ENCODE measurements around the gene BMAL1. TPM values are rescaled to one million over a fixed set of nuclear protein-coding genes. Genes with fewer than 3 reads are reported as not detected.

Gene BMAL1
- polyA plus RNA-seq, 4 donors, result 10.6 to 13.7 (median 11.5) TPM

DNA sequence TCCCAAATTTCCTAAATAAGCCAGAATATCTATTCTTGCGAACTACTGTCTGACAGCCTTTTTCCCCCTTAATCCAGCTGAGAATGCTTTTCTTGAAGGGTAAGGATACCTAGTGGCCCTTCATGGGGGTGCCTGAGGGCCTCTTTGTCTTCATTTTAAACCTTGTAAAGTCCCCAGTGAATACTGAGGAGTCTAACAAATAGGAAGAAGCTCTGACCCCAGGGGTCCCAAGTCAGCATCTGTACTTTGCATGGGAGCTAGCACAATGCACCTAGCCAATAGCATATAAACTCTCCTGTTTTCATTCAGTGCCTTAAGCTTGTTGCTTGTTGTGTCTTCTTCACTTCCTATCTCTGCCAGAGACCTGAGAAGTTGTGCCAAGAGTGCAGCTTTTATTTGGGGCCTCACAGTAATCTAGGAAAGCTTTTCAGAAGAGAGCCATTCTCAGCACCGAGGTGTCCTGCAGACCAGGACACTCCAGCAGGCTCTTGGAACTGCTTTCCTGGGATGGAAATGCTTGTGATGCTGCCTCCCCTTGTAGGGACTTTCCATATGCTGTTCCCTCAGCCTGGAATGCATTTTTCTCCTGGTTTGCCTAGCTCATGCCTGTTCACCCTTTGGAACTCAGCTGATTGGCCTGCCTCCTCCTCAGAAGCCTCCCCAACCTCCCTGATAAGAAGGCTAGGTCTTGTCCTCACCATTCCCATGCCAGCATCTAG is 37.2 kb downstream of the BMAL1 start:
- no peak for DNase-seq (ENCODE audit: low read depth in 4 of 4, low spot score in 3 of 4)

DNA sequence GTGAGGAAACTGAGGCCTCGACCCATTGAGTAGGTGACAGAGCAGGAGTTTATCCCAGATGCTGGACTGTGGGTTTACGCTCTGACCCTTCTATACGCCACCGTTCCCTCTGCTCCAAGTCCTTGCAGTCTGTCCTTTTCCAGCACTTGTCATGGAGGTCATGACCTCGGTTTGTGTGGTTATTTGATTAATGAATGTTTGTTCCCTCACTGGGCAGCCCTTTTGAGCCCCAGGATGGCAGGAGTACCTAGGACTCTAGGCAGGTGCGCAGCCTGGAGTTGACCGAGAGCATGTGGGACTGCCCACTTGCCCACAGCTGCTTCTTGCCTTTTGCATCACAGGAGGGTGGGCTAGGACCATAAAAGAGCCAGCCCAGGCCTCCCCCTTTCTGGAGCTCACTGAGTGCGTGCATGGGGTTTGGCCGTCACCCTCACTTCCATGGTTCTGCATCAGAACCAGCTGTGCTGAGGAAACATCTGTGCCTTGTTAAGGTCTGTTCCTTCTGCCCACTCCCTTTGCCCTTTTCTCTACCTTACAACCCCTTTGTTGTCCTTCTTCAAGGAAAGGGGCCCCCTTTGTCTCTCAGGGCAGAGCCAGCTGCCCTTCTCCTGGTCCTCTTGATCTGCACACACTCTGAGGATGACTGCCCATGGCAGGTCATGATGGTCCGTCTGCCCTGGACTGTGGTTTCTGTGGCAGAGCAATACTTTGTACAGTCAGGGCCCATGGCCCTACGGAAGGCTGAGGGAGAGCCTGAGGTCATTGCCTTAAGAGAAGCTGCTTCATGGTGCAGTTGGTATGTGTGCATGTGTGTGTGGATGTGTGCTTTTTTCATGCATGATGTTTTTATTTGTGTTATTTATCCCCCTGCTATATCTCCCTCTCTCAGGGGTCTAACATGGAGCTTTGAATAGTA is 38.2 kb downstream of the BMAL1 start:
- no peak for DNase-seq (ENCODE audit: low read depth in 4 of 4, low spot score in 3 of 4)

DNA sequence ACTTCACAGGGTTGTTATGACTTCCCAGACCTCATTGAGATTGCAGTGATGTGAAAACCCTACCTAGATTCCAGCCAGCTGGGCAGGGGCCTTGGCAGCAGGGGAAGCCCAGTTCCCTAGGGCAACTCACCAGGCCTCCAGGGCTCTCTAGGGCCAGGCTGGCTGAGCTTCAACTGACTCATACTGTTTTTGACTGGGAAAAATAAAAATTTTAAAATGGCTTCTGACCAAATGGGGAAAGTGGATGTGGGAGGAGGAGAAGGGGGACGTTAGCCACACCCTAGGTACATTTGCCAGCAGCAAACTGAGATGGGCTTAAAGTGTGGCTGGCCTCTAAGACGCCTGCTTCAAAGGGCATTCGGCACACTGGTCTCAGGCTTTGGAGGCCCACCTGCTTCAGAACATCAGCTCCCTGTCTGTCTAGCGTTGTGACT is 39.0 kb downstream of the BMAL1 start:
- DNase-seq (ENCODE audit: low read depth in 4 of 4, low spot score in 3 of 4), result no peak

DNA sequence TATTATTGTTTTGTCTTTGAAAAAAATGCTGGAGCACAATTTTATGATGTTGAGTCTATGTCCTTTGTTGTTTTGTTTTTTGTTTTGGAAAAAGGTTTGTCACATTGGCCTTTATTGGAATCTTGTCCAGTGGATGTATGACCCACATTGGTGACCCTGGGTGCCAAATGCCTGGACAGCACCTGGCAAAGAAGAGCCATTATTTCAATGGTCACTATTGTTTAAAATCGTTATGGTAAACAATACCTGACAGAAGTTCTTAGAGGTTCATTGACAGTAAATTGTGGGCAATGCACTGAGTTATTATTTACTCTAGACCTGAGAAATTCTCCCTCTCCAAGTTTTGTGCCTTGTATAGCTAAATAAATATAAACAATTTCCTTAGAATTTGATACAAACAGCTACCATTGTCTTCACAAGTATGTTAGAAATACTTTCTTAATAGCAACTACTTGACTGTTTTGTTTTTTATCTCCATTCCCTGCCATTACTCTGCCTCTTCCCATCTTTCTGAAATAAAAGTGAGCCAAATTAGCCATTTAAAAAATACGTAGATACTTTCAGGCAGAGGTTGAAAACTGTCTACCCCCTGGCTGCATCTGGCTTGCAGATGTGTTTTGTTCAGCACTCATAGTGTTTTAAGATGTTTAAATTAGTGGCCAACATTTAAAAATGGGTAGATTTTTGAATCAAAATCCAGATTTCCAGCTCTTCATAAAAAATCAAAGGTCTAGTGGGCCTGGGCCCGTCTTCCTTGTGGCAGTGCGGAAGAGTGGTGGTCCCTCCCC is 39.9 kb downstream of the BMAL1 start:
- DNase-seq (ENCODE audit: low read depth in 4 of 4, low spot score in 3 of 4), result no peak

DNA sequence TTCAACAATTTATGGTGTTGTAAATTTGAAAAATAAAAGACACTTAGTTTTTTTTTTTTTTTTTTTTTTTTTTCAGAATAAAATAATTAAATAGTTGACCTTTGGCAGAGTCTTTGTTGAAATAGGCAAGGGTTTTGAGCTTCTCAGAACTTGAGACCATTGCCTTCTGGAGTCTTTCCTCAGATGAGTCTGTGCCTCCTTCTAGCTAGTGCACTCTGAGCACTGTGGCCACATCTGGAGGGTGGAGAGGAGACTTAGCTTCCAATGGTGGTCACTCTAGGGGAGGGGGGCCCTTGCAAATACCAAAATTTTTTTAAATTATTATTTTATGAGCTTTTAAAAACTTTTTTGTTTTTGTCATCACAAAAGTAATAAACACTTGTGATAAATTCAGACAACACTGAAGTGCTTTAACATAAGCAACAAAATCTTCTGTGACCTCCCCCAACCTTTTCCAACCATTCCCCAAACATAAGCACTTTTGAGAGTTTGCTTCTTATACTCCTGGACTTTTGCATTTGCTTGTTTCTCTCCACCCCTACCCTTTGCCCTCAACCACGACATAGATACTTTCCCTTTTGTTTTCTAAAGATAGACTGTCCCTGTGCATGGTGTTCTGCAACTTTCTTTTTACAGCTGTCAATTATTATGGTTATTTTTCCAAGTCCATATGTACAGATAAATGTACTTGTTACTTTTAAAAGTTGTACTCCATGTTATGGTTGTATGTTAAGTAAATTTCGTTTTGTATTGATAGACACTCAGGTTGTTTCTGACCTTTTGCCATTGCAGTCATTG is 41.1 kb downstream of the BMAL1 start:
- no peak for DNase-seq (ENCODE audit: low read depth in 4 of 4, low spot score in 3 of 4)

DNA sequence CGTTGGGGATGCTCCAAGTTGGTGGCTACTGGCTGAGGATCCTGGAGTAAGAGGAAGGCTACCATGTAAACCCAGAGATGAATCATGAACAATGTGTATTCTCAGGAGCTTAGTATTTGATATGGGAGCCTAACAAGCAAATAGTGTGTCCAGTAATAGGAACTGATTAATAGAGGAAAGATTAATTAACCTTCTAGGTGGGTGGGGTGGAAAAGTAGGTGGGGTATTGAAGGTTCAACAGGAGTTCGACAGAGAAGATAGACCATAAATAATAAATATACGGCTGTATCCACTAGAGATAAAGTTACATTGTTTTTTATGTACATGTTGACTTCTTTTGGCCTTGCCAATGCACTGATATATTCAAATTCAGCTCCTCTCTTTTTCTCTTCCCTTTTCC is 43.1 kb downstream of the BMAL1 start:
- no peak for DNase-seq (ENCODE audit: low read depth in 4 of 4, low spot score in 3 of 4)

DNA sequence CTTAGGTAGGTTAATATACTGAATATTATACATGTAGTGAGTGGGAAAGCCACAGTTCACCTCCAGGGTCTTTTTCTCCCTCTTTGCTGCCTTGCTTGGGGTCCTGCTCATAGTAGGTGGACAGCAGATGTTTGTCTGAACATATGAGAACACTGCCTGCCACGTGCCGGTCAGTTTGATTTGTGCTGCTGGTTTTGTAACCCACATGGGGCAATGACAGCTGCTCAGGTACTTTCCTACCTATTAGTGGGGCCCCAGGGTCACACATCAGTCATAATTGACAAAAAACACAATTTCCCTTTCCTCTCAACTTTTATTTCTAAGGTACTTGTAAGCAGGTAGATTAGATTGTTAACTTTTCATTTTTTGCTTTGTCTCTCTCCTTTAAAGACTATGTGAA is 43.8 kb downstream of the BMAL1 start:
- no peak for DNase-seq (ENCODE audit: low read depth in 4 of 4, low spot score in 3 of 4)

DNA sequence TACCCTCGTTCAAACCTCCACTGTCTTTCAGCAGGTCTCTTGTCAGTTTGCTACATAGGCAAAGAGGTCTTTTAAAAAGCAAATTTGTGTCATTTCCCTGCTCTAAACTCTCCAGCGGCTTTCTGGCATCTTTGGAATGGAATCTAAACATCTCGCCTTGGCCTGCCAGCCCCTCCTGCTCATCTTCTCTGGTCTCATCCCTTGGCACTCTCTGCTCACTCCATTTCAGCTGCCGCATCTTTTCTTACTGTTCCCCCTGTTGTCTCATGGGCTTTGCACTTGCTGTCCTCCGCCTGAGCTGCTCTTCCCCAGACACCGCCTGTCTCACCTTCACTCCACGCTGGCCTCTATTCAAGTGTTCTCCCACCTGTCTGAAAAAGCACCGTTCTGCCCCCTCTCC is 46.6 kb downstream of the BMAL1 start:
- DNase-seq (ENCODE audit: low read depth in 4 of 4, low spot score in 3 of 4), result no peak

DNA sequence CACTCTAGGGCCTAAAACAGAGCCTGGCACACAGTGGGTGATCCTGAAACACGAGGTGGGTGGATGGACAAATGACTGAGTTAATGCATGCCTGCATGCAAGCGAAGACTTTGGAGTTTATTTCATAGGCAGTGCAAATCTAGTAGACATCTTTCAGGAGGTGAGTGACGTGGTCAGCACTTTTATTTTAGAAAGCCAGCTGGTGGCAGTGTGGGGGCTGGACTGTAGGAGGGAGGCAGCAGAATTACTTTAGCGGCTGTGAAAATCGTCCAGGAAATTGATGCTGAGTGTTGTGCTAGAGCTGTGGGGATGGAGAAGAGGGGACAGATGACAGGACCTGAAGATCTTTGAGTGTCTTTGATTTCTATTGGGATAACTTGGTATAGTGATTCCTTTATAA is 47.1 kb downstream of the BMAL1 start:
- DNase-seq (ENCODE audit: low read depth in 4 of 4, low spot score in 3 of 4), result peak in 1 of 4 donors; percentile 12

DNA sequence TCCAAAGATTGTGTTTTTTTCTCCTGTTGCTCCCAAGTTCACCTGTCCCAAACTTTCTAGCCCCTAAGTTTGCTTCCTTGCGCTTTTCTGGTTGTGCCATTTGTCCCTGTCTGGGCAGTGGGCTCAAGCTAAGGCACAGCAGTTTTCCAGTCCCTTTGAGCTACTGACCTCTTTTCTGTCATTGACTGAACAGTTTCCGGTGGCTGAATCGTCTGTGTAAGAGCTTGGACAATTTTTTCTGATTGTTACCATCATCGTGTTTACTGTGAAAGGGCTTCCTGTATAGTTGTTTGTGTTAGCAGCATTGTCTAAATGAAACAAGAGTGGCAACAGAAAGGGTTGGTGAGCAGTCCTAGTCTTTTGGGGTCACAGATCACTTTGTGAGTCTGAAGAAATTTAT is 49.8 kb downstream of the BMAL1 start:
- no peak for DNase-seq (ENCODE audit: low read depth in 4 of 4, low spot score in 3 of 4)

DNA sequence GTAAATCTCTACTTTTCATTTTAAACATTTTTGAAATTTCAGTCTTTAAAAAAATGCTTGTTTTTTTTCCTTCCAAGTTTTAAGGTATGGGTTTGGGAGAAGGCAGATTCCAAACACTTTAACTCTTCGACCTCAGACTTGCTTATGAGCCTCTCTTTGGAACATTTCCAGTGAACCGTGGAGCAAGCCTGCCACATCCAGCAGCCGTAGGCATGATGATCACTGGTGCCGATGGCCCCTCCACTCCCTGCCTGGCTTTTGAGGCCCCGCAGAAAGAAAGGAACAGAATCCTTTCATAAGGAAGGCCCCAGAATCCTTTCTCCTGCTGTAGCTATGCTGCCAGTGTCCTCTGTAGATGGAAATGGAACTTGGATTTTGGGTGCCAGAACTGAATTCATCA is 50.7 kb downstream of the BMAL1 start:
- peak in 1 of 4 donors; percentile 10 for DNase-seq (ENCODE audit: low read depth in 4 of 4, low spot score in 3 of 4)

DNA sequence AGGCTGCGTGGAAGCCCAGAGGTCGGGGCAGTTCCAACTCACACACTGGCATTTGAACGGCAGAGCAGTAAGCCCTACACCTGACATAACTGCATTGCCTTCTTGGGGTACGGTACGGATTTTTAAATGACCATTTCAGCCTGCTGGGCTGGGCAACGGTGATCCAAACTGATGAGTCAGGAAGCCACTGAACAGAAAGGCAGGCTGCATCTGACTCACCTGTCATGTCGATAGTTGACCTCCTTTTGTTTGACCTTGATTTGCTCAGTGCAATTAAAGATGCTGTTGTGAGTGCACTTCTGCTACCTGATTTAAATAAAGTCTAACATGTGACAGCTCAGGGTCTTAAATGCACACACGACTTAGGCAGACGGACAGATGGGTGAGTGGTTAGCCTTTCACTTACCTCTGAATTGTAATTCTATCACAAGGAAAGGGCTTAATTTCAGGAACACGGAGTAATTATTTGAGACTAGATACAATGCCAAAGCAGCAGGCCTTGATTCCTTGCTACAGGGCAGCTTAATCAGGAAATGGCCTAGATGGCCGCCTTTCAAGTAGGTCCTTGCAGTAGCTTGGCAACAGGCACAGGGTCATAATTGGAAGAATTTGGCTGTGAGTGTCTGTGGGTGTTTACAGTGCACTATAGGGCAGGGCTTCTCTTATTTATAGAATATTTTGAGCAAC is 52.2 kb downstream of the BMAL1 start:
- DNase-seq (ENCODE audit: low read depth in 4 of 4, low spot score in 3 of 4), result no peak

DNA sequence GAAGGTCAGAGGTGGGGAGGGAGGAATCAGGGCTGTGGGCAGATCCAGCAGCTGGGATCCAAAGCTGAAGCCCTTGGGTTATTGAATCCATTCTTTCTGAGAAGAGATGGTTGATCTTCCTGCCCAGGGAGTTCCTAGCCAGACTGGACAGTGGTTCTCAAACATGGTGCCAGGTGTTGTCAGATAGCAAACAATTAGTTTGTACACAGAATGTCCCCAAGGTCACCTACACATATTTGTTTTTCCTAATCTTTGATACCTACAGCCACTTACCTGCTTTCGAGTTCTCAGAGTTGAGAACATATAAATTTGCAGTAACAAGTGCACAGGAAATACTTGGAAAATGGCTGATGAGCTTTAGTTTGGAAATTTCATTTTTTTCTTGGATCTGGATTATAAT is 54.5 kb downstream of the BMAL1 start:
- no peak for DNase-seq (ENCODE audit: low read depth in 4 of 4, low spot score in 3 of 4)

DNA sequence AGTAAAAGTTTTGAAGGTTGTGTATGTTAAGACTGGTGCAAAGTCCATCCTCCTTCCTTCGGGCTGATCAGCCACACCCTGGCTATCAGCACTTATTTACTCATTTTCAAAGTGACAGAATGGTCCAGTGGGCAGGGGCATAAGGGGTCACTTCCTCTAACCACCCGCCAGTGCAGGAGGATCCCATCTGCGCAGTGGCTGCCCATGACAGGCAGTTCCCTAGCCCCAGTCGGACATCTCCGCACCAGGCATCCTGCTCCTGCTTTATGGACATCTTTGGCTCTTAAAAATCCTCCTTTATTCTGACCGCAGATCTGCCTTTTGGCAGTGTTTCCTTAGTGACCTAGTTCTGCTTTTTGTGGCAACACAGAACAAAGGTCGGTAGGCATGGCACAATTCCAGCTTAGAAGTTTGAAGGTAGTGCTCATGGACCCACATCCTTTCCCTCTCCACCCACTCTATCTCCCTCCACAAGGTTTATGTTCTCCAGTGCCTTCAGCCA is 55.9 kb downstream of the BMAL1 start:
- no peak for DNase-seq (ENCODE audit: low read depth in 4 of 4, low spot score in 3 of 4)

DNA sequence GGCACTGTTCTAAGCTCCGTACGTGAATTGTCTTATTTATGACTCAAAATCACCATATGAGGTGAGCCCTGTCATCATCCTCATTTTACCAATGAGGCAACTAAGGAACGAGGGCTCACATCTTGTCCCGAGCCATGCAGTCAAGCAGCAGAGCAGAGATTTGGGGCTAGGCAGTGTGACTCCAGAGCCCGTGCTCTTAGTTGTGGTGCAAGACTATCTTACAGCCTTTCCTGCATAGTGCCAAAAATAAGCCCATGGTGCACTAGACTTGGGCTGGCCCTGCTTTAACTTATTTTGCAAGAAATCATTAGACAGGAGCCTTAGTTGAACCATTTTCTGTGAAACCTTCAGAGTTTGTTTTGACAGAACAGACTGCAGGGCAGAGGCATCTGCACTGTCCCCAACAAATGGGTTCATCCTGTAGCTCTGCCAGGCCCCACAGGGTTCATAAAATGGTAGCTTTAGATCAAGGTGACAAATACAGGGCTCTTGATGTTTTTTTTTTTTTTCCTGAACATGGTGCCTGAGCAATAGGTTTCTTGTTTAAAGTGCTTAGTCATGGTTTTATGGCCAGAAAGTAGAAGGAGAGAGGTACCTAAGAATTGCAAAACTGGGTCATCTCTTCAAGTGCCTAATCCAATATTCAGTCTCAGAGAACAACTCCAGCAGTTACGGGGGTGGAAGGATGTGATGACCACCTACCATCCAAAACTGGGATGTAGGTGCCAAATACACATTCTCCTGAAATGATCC is 56.6 kb downstream of the BMAL1 start:
- no peak for DNase-seq (ENCODE audit: low read depth in 4 of 4, low spot score in 3 of 4)

DNA sequence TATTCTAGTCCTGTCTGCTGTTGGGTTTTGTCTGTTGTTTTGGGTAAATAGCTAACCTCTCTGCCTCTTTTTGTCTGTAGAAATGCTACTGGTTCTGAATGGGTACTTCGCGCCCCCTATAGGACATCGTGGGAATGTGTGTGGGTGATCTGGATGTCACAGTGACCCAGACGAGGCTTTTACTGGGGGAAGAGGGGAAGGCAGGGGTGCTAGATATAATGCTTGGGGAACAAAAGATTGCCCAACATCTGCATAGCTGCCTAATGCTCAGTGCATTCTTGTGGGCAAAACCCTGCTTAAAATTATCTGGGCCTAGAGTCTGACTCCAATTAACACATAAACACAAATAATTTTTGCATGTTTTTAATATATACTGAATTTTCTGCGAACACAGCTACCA is 57.7 kb downstream of the BMAL1 start:
- DNase-seq (ENCODE audit: low read depth in 4 of 4, low spot score in 3 of 4), result peak in 1 of 4 donors; percentile 14

DNA sequence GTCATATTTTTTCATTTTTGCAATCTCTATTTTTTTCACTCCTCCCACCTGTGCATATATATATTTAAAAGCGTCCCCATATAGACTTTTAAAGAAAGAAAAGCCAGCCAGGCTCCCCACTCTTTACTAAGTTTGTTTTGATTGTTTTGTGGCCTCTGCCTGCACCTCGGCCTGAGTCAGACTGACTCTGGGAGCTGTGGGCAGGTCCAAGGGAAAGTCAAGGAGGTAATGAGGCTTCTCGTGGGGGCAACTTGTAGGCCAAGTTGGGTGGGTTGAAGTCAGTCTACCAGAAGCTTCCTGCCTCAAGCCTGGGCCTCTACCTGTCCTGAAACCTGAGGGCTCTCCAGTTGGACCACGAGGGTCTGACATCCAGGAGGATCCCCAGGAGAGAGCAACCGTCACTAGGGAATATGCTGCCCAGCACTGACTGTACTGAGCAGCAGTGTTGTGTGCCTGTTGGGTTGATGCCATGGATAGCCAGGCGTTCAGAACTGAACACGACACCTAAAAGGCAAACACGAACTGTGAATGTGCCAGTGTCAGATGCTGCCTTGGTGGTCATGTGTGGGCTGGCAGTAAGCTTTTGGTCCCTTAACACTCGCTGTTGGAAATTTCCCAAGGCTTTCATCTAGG is 58.8 kb downstream of the BMAL1 start:
- no peak for DNase-seq (ENCODE audit: low read depth in 4 of 4, low spot score in 3 of 4)

DNA sequence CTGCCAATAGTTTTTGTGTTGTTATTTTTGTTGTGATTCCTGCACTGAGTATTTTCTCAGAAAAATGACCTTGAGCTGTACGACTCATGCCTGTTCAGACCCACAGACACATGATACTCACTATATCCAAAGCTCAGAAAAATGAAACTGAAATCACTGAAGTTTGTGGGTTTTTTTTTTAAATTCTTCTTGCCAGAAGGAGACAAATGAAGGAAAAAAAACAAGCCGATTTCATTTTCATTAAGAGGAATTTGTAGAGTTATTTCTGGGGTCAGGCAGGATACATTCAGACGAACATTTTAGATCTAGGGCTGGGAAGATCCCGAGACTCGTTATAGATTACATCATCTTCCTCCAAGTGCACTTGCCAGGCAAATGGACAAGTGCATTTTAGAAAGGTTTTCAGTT is 60.4 kb downstream of the BMAL1 start:
- no peak for DNase-seq (ENCODE audit: low read depth in 4 of 4, low spot score in 3 of 4)

All from left renal pelvis (tissue), 4 donors.